K562 (cell line): Measurements from ENCODE around the gene DNAJB12. TPM values are rescaled to one million over a fixed set of nuclear protein-coding genes. Genes with fewer than 3 reads are reported as not detected.

Source experiments
- ADNP ChIP-seq: fragments of 200-800 bp; sonication (Bioruptor generic); IDR thresholded peaks from 2 replicates; pipeline ENCODE4 v1.6.1; 2016; ENCODE audit warnings: missing genetic modification characterization, missing compliant biosample characterization
- ATF6 ChIP-seq: sonication (generic); formaldehyde crosslinking; IDR thresholded peaks from 2 replicates; pipeline ENCODE4 v1.4.0; 2020; ENCODE audit warnings: mild to moderate bottlenecking, missing genetic modification reagents
- DDX20 ChIP-seq: fragments of 450-650 bp; IDR thresholded peaks from 2 replicates; pipeline ENCODE4 v1.6.1; 2016; ENCODE audit warnings: missing genetic modification characterization, low read depth, mild to moderate bottlenecking, missing compliant biosample characterization, moderate library complexity
- KLF1 ChIP-seq: fragments of 450-650 bp; IDR thresholded peaks from 2 replicates; pipeline ENCODE4 v1.6.1; 2016; ENCODE audit warnings: missing genetic modification characterization, missing compliant biosample characterization
- MEF2D ChIP-seq: conservative IDR thresholded peaks from 2 replicates; pipeline ENCODE4 v1.6.1; 2016; ENCODE audit warnings: low read depth, missing genetic modification characterization, missing compliant biosample characterization
- RUNX1 ChIP-seq: sonication (generic); IDR thresholded peaks from 2 replicates; pipeline ENCODE4 v1.6.1; 2016; ENCODE audit warnings: antibody characterized with exemption, low read depth
- SIN3A ChIP-seq, 2 experiments: fragments of 150-350 bp in 1 of 2; IDR thresholded peaks; 2 replicates each; pipeline ENCODE4 v1.6.1; 2011 to 2016; ENCODE audit warnings: borderline replicate concordance in 2 of 2, low read depth in 2 of 2, low read length in 2 of 2, mild to moderate bottlenecking in 2 of 2, moderate library complexity in 2 of 2; ENCODE audit not compliant: control insufficient read depth in 1 of 2
- TAF1 ChIP-seq: IDR thresholded peaks from 2 replicates; pipeline ENCODE4 v1.6.1; 2011; ENCODE audit warnings: mild to moderate bottlenecking, low read length, moderate library complexity; ENCODE audit not compliant: insufficient read depth, control insufficient read depth, severe bottlenecking; ENCODE audit errors: extremely low read depth
- U2AF1 ChIP-seq: fragments of 200-400 bp; formaldehyde crosslinking; optimal IDR thresholded peaks from 2 replicates; pipeline ENCODE3; 2017; ENCODE audit warnings: mild to moderate bottlenecking, low read depth, low read length, moderate library complexity
- ZNF146 ChIP-seq: IDR thresholded peaks from one replicate; pipeline ENCODE4 v1.6.1; 2018; ENCODE audit warnings: missing compliant biosample characterization; ENCODE audit not compliant: unreplicated experiment
- ZNF184 ChIP-seq: sonication (generic); formaldehyde crosslinking; IDR thresholded peaks from 2 replicates; pipeline ENCODE4 v1.5.0; 2020; ENCODE audit warnings: missing genetic modification reagents
- polyA plus RNA-seq, 8 experiments: library from polyadenylated mRNA; depleted of rRNA in 4 of 8; stranded (reverse) in 5 of 8; unstranded in 3 of 8; fragments of >200 nt; fragmentation: Nextera tagmentation in 2 of 8; fragmentation: Illumina TruSeq in 1 of 8; extraction: Ambion mirVana in 2 of 8; extraction: Trizol in 1 of 8; gene quantifications; 2 replicates each; pipeline versions ENCODE4 v1.2.1 to v1.2.3, GENCODE V29; 2011 to 2014; ENCODE audit warnings: inconsistent platforms in 1 of 8, missing spikeins in 1 of 8
- total RNA-seq, 7 experiments: library from RNA; depleted of rRNA in 6 of 7; stranded (reverse); fragments of >200 nt in 6 of 7; fragmentation: Illumina TruSeq in 2 of 7; extraction: Trizol in 2 of 7; gene quantifications; 2 replicates each; pipeline versions ENCODE4 v1.2.1 to v1.2.3, GENCODE V29; 2011 to 2021; ENCODE audit warnings: low replicate concordance in 1 of 7
- TF ChIP-seq, protein P1 (sequence below), 2 experiments: fragments of 150-350 bp in 1 of 2; IDR thresholded peaks; 2 replicates each; pipeline ENCODE4 v1.6.1; 2012 to 2016; ENCODE audit warnings: low read depth in 2 of 2, low read length in 2 of 2, mild to moderate bottlenecking in 1 of 2, moderate library complexity in 1 of 2
- TF ChIP-seq, protein P2 (sequence below): IDR thresholded peaks from 2 replicates; pipeline ENCODE4 v1.6.1; 2014; ENCODE audit warnings: antibody characterized with exemption
- TF ChIP-seq, protein P3 (sequence below): conservative IDR thresholded peaks from 2 replicates; pipeline ENCODE4 v1.6.1; 2011; ENCODE audit warnings: low read depth, mild to moderate bottlenecking, low read length; ENCODE audit not compliant: control insufficient read depth
- TF ChIP-seq, protein P4 (sequence below), 3 experiments: IDR thresholded peaks in 2 of 3; conservative IDR thresholded peaks in 1 of 3; 2 replicates each; pipeline ENCODE4 v1.5.1; 2011 to 2012; ENCODE audit warnings: low read length in 3 of 3, mild to moderate bottlenecking in 3 of 3, control low read depth in 2 of 3, improper control_type of control experiment in 1 of 3, inconsistent platforms in 1 of 3, low read depth in 1 of 3, mixed read lengths in 1 of 3, moderate library complexity in 1 of 3; ENCODE audit not compliant: insufficient read depth in 2 of 3

Gene DNAJB12
- total and polyA plus RNA-seq, 9 of the 15 experiments (the other 6 are each of a cell fraction or from before 2014, with no cell fraction given) = 3.5 to 31.5 (median 20.3) TPM

- TF ChIP-seq, protein P1, sequence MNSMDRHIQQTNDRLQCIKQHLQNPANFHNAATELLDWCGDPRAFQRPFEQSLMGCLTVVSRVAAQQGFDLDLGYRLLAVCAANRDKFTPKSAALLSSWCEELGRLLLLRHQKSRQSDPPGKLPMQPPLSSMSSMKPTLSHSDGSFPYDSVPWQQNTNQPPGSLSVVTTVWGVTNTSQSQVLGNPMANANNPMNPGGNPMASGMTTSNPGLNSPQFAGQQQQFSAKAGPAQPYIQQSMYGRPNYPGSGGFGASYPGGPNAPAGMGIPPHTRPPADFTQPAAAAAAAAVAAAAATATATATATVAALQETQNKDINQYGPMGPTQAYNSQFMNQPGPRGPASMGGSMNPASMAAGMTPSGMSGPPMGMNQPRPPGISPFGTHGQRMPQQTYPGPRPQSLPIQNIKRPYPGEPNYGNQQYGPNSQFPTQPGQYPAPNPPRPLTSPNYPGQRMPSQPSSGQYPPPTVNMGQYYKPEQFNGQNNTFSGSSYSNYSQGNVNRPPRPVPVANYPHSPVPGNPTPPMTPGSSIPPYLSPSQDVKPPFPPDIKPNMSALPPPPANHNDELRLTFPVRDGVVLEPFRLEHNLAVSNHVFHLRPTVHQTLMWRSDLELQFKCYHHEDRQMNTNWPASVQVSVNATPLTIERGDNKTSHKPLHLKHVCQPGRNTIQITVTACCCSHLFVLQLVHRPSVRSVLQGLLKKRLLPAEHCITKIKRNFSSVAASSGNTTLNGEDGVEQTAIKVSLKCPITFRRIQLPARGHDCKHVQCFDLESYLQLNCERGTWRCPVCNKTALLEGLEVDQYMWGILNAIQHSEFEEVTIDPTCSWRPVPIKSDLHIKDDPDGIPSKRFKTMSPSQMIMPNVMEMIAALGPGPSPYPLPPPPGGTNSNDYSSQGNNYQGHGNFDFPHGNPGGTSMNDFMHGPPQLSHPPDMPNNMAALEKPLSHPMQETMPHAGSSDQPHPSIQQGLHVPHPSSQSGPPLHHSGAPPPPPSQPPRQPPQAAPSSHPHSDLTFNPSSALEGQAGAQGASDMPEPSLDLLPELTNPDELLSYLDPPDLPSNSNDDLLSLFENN (IDR thresholded peaks at IDR 0.05; ENCODE audit: low read depth in 2 of 2, low read length in 2 of 2) = no peak
- TF ChIP-seq MEF2D (tag) = peak; percentile 74
- TF ChIP-seq, protein P2, sequence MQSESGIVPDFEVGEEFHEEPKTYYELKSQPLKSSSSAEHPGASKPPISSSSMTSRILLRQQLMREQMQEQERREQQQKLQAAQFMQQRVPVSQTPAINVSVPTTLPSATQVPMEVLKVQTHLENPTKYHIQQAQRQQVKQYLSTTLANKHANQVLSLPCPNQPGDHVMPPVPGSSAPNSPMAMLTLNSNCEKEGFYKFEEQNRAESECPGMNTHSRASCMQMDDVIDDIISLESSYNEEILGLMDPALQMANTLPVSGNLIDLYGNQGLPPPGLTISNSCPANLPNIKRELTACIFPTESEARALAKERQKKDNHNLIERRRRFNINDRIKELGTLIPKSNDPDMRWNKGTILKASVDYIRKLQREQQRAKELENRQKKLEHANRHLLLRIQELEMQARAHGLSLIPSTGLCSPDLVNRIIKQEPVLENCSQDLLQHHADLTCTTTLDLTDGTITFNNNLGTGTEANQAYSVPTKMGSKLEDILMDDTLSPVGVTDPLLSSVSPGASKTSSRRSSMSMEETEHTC = no peak
- no peak for TF ChIP-seq DDX20 (tag)
- TF ChIP-seq KLF1 (tag) = no peak
- TF ChIP-seq, protein P3, sequence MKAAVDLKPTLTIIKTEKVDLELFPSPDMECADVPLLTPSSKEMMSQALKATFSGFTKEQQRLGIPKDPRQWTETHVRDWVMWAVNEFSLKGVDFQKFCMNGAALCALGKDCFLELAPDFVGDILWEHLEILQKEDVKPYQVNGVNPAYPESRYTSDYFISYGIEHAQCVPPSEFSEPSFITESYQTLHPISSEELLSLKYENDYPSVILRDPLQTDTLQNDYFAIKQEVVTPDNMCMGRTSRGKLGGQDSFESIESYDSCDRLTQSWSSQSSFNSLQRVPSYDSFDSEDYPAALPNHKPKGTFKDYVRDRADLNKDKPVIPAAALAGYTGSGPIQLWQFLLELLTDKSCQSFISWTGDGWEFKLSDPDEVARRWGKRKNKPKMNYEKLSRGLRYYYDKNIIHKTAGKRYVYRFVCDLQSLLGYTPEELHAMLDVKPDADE = no peak
- peak; percentile 23; the same call in 1 of the 2 replicates for TF ChIP-seq ATF6 (CRISPR knock-in tag)
- no peak for TF ChIP-seq TAF1
- no peak for TF ChIP-seq ADNP (tag)
- TF ChIP-seq, protein P4, sequence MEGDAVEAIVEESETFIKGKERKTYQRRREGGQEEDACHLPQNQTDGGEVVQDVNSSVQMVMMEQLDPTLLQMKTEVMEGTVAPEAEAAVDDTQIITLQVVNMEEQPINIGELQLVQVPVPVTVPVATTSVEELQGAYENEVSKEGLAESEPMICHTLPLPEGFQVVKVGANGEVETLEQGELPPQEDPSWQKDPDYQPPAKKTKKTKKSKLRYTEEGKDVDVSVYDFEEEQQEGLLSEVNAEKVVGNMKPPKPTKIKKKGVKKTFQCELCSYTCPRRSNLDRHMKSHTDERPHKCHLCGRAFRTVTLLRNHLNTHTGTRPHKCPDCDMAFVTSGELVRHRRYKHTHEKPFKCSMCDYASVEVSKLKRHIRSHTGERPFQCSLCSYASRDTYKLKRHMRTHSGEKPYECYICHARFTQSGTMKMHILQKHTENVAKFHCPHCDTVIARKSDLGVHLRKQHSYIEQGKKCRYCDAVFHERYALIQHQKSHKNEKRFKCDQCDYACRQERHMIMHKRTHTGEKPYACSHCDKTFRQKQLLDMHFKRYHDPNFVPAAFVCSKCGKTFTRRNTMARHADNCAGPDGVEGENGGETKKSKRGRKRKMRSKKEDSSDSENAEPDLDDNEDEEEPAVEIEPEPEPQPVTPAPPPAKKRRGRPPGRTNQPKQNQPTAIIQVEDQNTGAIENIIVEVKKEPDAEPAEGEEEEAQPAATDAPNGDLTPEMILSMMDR (IDR thresholded peaks at IDR 0.05 in 2 of 3, conservative IDR thresholded peaks at IDR 0.05 in 1 of 3; ENCODE audit: insufficient read depth in 2 of 3, low read depth in 1 of 3, low read length in 3 of 3) = peak; percentile 93 to 98 (median 94)
- TF ChIP-seq ZNF184 (CRISPR knock-in tag) = no peak
- TF ChIP-seq SIN3A (IDR thresholded peaks at IDR 0.05; ENCODE audit: borderline replicate concordance in 2 of 2, control insufficient read depth in 1 of 2, low read depth in 2 of 2, low read length in 2 of 2) = no peak
- TF ChIP-seq ZNF146 = no peak
- TF ChIP-seq RUNX1 = no peak
- TF ChIP-seq U2AF1 = no peak
Measured at GRCh38 chr10:72328045-72328828, 26.5 kb downstream of the DNAJB12 start (continued).
